ENCODE results near the gene ZNF630. TPM values are rescaled to one million over a fixed set of nuclear protein-coding genes. Genes with fewer than 3 reads are reported as not detected.

Gene ZNF630
- total RNA-seq, 1 donor from 2014 or later, result 3.1 TPM

Other genes starting within 250 kb of the ZNF630 start
- 2.7 and 16.9 TPM in 2 replicates for gene ZNF81, start 234.7 kb downstream of the ZNF630 start, total RNA-seq
- 2.4 TPM in 2 replicates for gene ZNF182, start 67.7 kb downstream of the ZNF630 start, total RNA-seq
- gene SPACA5, start 64.7 kb downstream of the ZNF630 start, total RNA-seq, result 0.51 TPM in 1 of 2 replicates, not detected in the other
- not detected in 2 replicates for gene SPACA5B, start 59.0 kb upstream of the ZNF630 start, total RNA-seq
- gene SSX5, start 125.2 kb upstream of the ZNF630 start, total RNA-seq, result not detected in 2 replicates
- not detected in 2 replicates for gene SSX1, start 183.8 kb upstream of the ZNF630 start, total RNA-seq